Spleen (tissue), 7 donors: Measurements from ENCODE around the gene SPINK8.

Experiments used
- POLR2A ChIP-seq, 3 donors: fragments of 450-650 bp; IDR thresholded peaks; one replicate each; pipeline ENCODE4 v1.5.1; 2017; ENCODE audit warnings: antibody characterized with exemption in 3 of 3, mild to moderate bottlenecking in 1 of 3
- TF ChIP-seq, protein P1 (sequence below), 11 experiments: fragments of 200-600 bp in 7 of 11; fragments of 450-650 bp in 4 of 11; sonication (generic) in 4 of 11; IDR thresholded peaks in 8 of 11; conservative IDR thresholded peaks in 3 of 11; 1 replicate in 7 of 11; 2 replicates in 4 of 11; pipeline versions ENCODE4 v1.4.0 to v1.8.0; 2016 to 2021; ENCODE audit warnings: antibody characterized with exemption in 11 of 11, inconsistent platforms in 4 of 11, mild to moderate bottlenecking in 1 of 11
- donor health status: DM: no; HTN: no; CAD: no; lungs with moderate emphysema.
- donor health status: DM: no; HTN: no; CAD: no.
- donor health status: DM: no; HTN: no; CAD: no.

DNA sequence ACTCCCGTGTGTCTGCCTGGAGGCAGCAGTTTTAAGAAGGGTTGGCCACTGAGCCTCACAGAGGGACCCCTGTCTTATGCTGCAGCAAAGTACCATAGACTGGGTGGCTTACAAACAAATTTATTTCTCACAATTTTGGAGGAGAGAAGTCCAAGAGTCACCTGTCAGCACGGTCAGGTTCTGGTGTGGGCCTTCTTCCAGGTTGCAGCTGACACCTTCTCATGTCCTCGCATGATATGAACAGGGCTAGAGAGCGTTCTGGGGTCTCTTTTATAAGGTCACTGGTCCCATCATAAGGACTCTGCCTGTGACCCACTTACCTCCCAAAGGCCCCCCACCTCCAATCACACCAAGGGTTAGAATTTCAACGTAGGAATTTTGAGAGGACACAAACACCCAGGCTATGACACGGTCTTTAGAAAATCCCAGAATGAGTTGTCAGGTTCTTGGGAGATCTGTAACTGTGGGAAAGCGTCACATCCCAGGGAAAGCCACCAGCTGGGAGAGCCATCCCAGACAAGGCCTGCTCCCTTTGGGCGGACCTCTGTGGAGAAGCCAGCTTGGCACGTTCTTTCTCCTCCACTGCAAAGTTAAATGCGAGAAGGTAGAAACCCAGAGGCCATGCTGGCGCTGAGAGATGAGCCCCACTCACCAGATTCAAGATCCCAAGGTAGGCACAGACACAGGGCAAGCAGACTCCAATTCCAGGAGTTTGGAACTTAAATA is 38.4 kb upstream of the SPINK8 start, which contains the start of gene FBXW12:
- TF ChIP-seq POLR2A (IDR thresholded peaks at IDR 0.05) = no peak
- TF ChIP-seq, protein P1, sequence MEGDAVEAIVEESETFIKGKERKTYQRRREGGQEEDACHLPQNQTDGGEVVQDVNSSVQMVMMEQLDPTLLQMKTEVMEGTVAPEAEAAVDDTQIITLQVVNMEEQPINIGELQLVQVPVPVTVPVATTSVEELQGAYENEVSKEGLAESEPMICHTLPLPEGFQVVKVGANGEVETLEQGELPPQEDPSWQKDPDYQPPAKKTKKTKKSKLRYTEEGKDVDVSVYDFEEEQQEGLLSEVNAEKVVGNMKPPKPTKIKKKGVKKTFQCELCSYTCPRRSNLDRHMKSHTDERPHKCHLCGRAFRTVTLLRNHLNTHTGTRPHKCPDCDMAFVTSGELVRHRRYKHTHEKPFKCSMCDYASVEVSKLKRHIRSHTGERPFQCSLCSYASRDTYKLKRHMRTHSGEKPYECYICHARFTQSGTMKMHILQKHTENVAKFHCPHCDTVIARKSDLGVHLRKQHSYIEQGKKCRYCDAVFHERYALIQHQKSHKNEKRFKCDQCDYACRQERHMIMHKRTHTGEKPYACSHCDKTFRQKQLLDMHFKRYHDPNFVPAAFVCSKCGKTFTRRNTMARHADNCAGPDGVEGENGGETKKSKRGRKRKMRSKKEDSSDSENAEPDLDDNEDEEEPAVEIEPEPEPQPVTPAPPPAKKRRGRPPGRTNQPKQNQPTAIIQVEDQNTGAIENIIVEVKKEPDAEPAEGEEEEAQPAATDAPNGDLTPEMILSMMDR (IDR thresholded peaks at IDR 0.05 in 8 of 11, conservative IDR thresholded peaks at IDR 0.05 in 3 of 11) = no peak
